Right lobe of liver (tissue), 6 donors: ENCODE data around the gene MRPL20. TPM values are rescaled to one million over a fixed set of nuclear protein-coding genes. Genes with fewer than 3 reads are reported as not detected.
"Not testable (repeated sequence)": the region's sequence is repeated elsewhere in the genome, so short reads cannot be mapped to it uniquely, and the experiment has no call there.

Source experiments
- ATAC-seq, 4 donors: fragments of 200-7000 bp; cut with Tn5 transposase; one replicate each; pipeline ENCODE4 v1.9.1; 2020; ENCODE audit warnings: mild to moderate bottlenecking in 4 of 4, moderate library complexity in 4 of 4
- DNase-seq, 3 donors: peaks; one replicate each; pipeline ENCODE4 v3.0.0-alpha.2; 2020
- H3K27ac ChIP-seq, 3 donors: fragments of 200-600 bp; one replicate each; pipeline ENCODE4 v1.8.0; 2022
- H3K27me3 ChIP-seq, 2 donors: fragments of 200-600 bp; one replicate each; pipeline ENCODE4 v1.8.0; 2022
- H3K36me3 ChIP-seq, 4 donors: fragments of 200-600 bp; sonication (generic) in 1 of 4; one replicate each; pipeline versions ENCODE4 v1.5.1 to v1.8.0; 2017 to 2022; ENCODE audit warnings: control low read depth in 1 of 4
- H3K4me1 ChIP-seq, 4 donors: fragments of 200-600 bp; sonication (generic) in 1 of 4; one replicate each; pipeline versions ENCODE4 v1.5.1 to v1.8.0; 2017 to 2022; ENCODE audit warnings: control low read depth in 1 of 4
- H3K4me3 ChIP-seq, 3 donors: fragments of 200-600 bp; one replicate each; pipeline ENCODE4 v1.8.0; 2022
- H3K9me3 ChIP-seq, 4 donors: fragments of 200-600 bp; sonication (generic) in 1 of 4; one replicate each; pipeline versions ENCODE4 v1.5.1 to v1.8.0; 2017 to 2022; ENCODE audit warnings: control low read depth in 1 of 4
- CTCF ChIP-seq, 4 donors: fragments of 200-600 bp in 3 of 4; fragments of 450-650 bp in 1 of 4; IDR thresholded peaks; one replicate each; pipeline versions ENCODE4 v1.5.1 to v1.8.0; 2016 to 2022; ENCODE audit warnings: antibody characterized with exemption in 4 of 4, mild to moderate bottlenecking in 2 of 4
- POLR2A ChIP-seq: fragments of 450-650 bp; IDR thresholded peaks from one replicate; pipeline ENCODE4 v1.6.1; 2017; ENCODE audit warnings: antibody characterized with exemption, mild to moderate bottlenecking
- WGBS: methylation state at CpG from one replicate; pipeline ENCODE4 v1.1.6; 2018; ENCODE audit warnings: low coverage, low lambda C conversion rate; ENCODE audit not compliant: insufficient coverage; ENCODE audit errors: missing lambda C conversion rate; 5-methylcytosine and 5-hydroxymethylcytosine counted together
- intact Hi-C, 2 donors: fragments of 100-400 bp; cut with DNase I; formaldehyde crosslinking; loops; one replicate each; pipeline versions ENCODE4 v1.11.2 to v1.14.1; 2022
- long read RNA-seq: library from polyadenylated mRNA; unstranded; transcript quantifications from one replicate; pipeline ENCODE4 v2.0.0, GENCODE V29; 2019
- total RNA-seq, 6 experiments: library from RNA; depleted of rRNA in 2 of 6; stranded (reverse); fragments of >200 nt in 2 of 6; fragmentation: NEBNext Ultra II Directional in 3 of 6; extraction: Animal tissue kit (Norgen Biotek cat#: 25700) in 3 of 6; gene quantifications; one replicate each; pipeline versions ENCODE4 v1.1.0 to v1.2.4, GENCODE V29; 2016 to 2023
- donor health status: DM: no; HTN: yes; CAD: no.
- donor health status: DM: no; HTN: no; CAD: no.
- donor health status: DM: no; HTN: no; CAD: no.
- donor health status: DM: no; HTN: yes; CAD: no.
- donor health status: DM: no; HTN: yes; CAD: no.

Gene MRPL20
- total RNA-seq = 10 to 100 TPM; 44.1 to 91.2 (median 56.5) TPM
- long read RNA-seq, transcript MRPL20-201 (4 exons, 721 nt) = major isoform, 24 of 25 reads
- long read RNA-seq, partial matches to known transcripts = 0 of 25 reads
- long read RNA-seq, other reads (novel, unspliced or antisense) = 1 of 25 reads

- DNase-seq (peak; percentile 95 to 96 (median 96)), ATAC-seq (peak; percentile 95 to 98 (median 98))
- Histone ChIP-seq H3K27ac (peak within 1 kb of the TSS; percentile 65 to 82 (median 68)), H3K4me1 (peaks cover 0 to 43% (median 15%) of the 10 kb centered on the region in 4 donors), H3K4me3 (peak within 1 kb of the TSS; percentile 92 to 100 (median 100)), H3K36me3 (peaks cover 0 to 26% (median 4%) of the 10 kb centered on the region in 4 donors), H3K9me3 (no peaks in the 10 kb centered on the region), H3K27me3 (no peaks in the 10 kb centered on the region)
- intact Hi-C loops = loop anchor here in 1 of 2 donors (5.0 kb wide), 1 partner anchor 35 kb away; no protein-coding TSS in a partner anchor
- WGBS = 3% methylated on average over 6 of the region's 98 CpGs
- TF ChIP-seq POLR2A (peak; percentile 82), CTCF (IDR thresholded peaks at IDR 0.05) (no peak)
Measured at GRCh38 chr1:1406821-1407635, at the start of gene MRPL20. Gene MRPL20, minus strand, starts transcription at chr1:1407293. Its CDS starts 76 bp downstream, at chr1:1407217.

GRCh38 chr1:1456683-1457255, 49.7 kb upstream of the MRPL20 start:
- WGBS = 27% methylated on average over 7 of the region's 22 CpGs
- peak overlapping the region in 1 of 3 donors; percentile 24 for H3K27ac ChIP-seq
- ATAC-seq (peak; percentile 51 to 90 (median 82)), DNase-seq (peak in 1 of 3 donors; percentile 74)
- H3K4me3 ChIP-seq = peak overlapping the region in 1 of 3 donors; percentile 32
- H3K9me3 ChIP-seq, H3K36me3 ChIP-seq, H3K4me1 ChIP-seq, intact Hi-C loops, H3K27me3 ChIP-seq: not testable (repeated sequence)

GRCh38 chr1:1455934-1456333, 48.8 kb upstream of the MRPL20 start:
- H3K27ac ChIP-seq, DNase-seq, H3K4me3 ChIP-seq, intact Hi-C loops, H3K27me3 ChIP-seq, H3K9me3 ChIP-seq, H3K36me3 ChIP-seq, H3K4me1 ChIP-seq, ATAC-seq: not testable (repeated sequence)
- WGBS = no CpG with 5 or more reads among the region's 15 CpGs

- no peak for DNase-seq
- H3K9me3 ChIP-seq = no peaks in the 10 kb centered on the region
- H3K27me3 ChIP-seq = no peaks in the 10 kb centered on the region
- no peak overlapping the region for H3K27ac ChIP-seq
- no CpG with 5 or more reads among the region's 30 CpGs for WGBS
- peaks cover 0 to 4% (median 0%) of the 10 kb centered on the region in 4 donors for H3K4me1 ChIP-seq
- H3K36me3 ChIP-seq = no peaks in the 10 kb centered on the region
- no peak for ATAC-seq
- no peak for TF ChIP-seq CTCF (IDR thresholded peaks at IDR 0.05)
- TF ChIP-seq POLR2A = no peak
- no peak overlapping the region for H3K4me3 ChIP-seq
- intact Hi-C loops = no loop called here
Measured at GRCh38 chr1:1455366-1455884, 48.3 kb upstream of the MRPL20 start.

- ATAC-seq, H3K4me1 ChIP-seq, intact Hi-C loops, H3K9me3 ChIP-seq, H3K27ac ChIP-seq, H3K4me3 ChIP-seq, H3K36me3 ChIP-seq, DNase-seq, H3K27me3 ChIP-seq: not testable (repeated sequence)
- 98% methylated on average over 9 of the region's 41 CpGs for WGBS
Measured at GRCh38 chr1:1454286-1455056, 47.4 kb upstream of the MRPL20 start.
